Esophagus squamous epithelium (tissue), 4 donors: ENCODE data around the gene IKBKG.

Source experiments
- POLR2A ChIP-seq, 4 donors: fragments of 450-650 bp; IDR thresholded peaks; one replicate each; pipeline ENCODE4 v1.6.1; 2017; ENCODE audit warnings: antibody characterized with exemption in 4 of 4, mild to moderate bottlenecking in 4 of 4, moderate library complexity in 3 of 4
- TF ChIP-seq, protein P1 (sequence below), 6 experiments: fragments of 450-650 bp in 4 of 6; fragments of 200-600 bp in 2 of 6; sonication (generic) in 2 of 6; IDR thresholded peaks; one replicate each; pipeline ENCODE4 v1.5.1; 2016 to 2019; ENCODE audit warnings: antibody characterized with exemption in 6 of 6, mild to moderate bottlenecking in 4 of 6, moderate library complexity in 4 of 6

- TF ChIP-seq, protein P1, sequence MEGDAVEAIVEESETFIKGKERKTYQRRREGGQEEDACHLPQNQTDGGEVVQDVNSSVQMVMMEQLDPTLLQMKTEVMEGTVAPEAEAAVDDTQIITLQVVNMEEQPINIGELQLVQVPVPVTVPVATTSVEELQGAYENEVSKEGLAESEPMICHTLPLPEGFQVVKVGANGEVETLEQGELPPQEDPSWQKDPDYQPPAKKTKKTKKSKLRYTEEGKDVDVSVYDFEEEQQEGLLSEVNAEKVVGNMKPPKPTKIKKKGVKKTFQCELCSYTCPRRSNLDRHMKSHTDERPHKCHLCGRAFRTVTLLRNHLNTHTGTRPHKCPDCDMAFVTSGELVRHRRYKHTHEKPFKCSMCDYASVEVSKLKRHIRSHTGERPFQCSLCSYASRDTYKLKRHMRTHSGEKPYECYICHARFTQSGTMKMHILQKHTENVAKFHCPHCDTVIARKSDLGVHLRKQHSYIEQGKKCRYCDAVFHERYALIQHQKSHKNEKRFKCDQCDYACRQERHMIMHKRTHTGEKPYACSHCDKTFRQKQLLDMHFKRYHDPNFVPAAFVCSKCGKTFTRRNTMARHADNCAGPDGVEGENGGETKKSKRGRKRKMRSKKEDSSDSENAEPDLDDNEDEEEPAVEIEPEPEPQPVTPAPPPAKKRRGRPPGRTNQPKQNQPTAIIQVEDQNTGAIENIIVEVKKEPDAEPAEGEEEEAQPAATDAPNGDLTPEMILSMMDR (IDR thresholded peaks at IDR 0.05): no peak
- TF ChIP-seq POLR2A (IDR thresholded peaks at IDR 0.05): no peak
Observed at GRCh38 chrX:154545673-154546274, 1.6 kb upstream of the IKBKG start.
